HG02981 (cell line): ENCODE measurements around the gene BBS5.
"Not testable (repeated sequence)": the region's sequence is repeated elsewhere in the genome, so short reads cannot be mapped to it uniquely, and the experiment has no call there.

Experiments
- ATAC-seq: cut with Tn5 transposase; IDR thresholded peaks from one replicate; pipeline ENCODE4 v1.9.1; 2021; ENCODE audit warnings: mild to moderate bottlenecking, moderate library complexity; ENCODE audit not compliant: unreplicated experiment

The BBS5 gene

DNA sequence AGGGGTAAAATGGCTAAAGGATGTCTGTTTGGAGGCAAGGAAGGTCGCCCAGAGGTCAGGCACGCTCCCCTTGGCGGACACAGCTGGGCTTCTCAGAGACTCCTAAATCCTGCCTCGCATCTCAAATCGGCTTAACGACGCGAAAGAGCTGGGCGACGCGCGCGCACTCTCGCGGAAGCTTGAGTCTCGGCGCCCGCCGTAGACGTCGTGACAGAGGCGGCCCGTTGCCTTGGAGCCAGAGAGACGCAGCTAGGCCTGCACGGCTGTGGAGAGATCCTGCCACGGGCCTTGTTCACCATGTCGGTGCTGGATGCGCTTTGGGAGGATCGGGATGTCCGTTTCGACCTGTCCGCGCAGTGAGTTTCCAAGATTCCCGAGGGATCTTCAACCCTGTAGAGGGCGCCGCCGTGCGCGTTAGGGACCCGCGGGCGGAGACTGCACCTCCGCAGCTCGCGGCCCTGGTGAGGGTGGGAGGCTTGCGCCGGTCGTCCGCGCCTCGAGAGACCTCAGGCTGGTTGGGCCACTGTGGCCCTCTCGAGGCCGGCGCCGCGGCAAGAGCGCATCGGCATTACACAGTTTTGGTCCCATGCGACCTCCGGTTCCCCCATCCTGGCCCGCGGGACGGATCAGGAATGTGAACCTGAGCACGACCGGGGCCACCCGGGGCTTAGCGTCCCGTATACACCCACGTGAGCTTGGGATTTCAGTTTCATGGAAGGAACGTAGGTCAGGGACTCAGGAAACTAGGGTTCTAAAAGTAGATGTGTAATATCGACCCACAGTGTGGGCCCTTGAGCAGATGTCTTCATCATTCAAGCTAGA lies at the start of gene BBS5:
TSS of gene BBS5 (plus strand) at position 238 of the 822 bp plus-strand sequence. CDS start at position 298, 60 bp downstream.
- peak; percentile 97 for ATAC-seq

DNA sequence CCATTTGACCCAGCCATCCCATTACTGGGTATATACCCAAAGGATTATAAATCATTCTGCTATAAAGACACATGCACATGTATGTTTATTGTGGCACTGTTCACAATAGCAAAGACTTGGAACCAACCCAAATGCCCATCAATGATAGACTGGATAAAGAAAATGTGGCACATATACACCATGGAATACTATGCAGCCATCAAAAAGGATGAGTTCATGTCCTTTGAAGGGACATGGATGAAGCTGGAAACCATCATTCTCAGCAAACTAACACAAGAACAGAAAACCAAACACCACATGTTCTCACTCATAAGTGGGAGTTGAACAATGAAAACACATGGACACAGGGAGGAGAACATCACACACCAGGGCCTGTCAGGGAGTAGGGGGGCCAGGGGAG lies 47.5 kb upstream of the BBS5 start:
- ATAC-seq: not testable (repeated sequence)

DNA sequence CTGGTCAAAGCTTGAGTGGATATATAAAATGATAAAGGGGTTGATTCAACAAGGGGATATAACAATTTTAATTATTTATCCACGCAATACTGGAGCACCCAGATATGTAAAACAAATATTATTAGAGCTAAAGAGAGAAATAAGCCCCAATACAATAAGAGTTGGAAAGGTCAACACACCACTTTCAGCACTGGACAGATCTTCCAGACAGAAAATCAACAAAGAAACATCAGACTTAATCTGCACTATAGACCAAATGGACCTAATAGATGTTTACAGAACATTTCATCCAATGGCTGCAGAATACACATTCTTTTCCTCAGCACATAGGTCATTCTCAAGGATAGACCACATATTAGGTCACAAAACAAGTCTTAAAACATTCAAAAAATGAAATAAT lies 45.1 kb upstream of the BBS5 start:
- not testable (repeated sequence) for ATAC-seq

DNA sequence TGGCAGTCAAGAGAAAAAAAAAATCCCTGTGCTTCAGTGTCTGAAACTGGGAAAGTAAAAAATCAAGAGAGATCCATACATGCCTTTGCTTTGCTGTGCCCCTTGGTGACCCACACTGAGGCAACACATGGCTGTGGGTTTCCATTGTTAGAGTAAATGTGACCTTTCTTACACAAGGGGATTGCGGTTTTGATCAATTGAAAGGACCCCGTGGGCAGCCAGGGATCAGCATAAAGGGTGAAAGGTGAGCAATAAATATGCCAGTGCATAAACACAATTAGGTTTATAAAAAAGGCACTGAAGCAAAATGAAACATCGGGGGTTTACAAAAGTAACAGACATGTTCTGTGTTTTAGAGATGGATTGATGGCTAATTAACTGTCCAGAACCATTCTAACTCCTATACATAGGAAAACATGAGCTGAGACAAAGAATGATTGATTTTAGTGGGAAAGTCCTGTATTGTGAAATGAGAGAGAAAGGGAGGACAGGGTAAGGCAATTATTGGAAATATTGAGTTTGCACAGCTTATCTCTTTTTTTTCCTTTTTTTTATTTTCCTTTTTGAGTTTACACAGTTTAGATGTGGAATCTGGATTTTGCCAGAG lies 40.7 kb upstream of the BBS5 start:
- ATAC-seq: no peak

DNA sequence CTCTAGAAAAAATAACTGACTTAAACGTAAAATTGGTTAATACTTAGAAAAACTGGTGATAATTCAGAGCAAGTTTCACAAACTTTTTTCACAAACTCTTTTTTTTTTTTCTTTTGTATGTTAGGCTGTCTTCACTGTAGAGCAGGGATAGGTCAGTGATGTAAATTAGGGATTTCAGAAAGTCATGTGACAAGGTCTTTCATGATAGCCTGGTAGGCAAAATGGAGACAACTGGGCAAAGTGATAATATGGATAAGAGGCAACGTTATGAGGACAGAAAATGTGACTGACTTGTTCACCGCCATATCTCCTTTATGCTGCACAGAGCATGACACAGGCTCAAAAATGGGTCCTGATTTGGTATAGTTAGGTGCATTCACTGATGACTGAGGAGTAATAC lies 39.4 kb upstream of the BBS5 start:
- no peak for ATAC-seq

DNA sequence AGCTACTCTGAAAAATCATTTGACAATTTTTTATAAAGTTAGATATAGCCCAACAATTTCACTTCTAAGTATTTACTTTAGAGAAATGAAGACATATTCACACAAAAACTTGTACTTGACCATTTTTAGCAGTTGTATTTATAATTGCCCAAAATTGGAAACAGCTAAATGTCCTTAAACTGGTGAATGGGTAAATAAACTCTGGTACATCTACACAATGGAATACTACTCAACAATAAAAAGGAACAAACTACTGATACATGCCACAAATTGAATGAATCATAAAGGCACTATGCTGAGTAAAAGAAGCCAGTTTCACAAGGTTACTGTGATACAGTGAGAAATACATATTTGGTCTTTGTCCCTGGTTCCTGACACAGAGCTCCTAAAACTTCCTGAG lies 32.8 kb upstream of the BBS5 start:
- no peak for ATAC-seq

DNA sequence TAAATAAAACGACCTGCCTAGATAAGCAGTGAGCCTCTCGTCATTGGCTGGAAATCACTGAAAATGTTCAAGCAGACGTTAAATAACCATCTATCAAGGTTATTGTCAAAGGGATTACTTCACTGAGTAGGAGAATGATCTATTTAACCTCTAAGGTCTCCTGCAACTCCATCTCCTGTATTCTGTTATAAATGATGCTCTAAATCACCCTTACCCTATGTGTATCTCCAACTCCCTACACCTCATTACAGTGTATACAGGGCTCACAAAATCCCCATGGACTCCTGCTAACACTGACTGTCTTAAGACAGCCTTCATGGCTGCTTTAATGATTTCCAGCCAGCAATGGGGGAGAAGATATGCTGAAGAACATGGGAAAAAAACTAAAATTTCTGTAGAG lies 31.0 kb upstream of the BBS5 start:
- no peak for ATAC-seq

DNA sequence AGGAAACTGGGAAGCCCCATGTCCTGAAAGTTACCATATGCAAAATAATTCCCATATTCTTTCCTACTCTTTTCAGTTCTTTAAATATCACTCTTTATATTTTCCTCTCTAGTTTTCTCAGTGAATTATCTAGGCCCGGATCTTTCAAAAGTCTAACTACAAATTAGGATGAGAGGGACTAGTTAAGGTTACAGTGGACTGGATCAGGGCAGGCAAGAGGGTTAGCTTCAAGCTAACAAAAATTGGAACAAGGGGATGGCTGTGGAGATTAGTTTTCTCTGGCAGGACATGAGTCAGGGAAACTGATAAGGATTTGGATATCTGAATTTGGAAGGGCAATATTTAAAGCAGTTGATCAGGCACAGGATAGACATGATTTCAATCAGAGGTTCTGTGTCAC lies 30.4 kb upstream of the BBS5 start:
- no peak for ATAC-seq

DNA sequence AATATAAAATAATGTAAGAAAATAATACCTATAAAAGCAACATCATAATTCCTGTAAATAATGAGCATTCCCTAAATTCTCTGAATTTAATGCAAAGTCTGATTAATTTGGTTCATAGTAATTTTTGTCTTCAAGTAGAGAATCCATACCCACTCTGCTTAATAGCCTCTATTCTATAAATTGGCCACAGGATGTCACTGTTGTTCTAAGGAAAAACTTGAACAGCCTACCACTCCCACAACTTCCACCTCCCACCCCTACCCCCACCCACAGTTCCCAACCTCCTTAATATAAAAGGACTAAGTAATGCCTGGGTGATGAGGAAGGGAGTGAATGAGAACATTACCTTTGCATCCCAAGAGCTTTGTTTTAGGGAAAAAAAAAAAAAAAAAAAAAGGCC lies 27.2 kb upstream of the BBS5 start:
- ATAC-seq: no peak

DNA sequence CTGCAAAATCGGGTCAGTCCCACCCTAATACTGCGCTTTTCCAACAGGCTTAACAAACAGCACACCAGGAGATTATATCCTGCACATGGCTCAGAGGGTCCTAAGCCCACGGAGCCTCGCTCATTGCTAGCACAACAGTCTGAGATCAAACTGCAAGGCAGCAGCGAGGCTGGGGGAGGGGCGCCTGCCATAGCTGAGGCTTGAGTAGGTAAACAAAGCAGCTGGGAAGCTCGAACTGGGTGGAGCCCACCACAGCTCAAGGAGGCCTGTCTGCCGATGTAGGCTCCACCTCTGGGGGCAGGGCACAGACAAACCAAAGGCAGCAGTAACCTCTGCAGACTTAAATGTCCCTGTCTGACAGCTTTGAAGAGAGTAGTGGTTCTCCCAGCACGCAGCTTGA lies 26.2 kb upstream of the BBS5 start:
- not testable (repeated sequence) for ATAC-seq

DNA sequence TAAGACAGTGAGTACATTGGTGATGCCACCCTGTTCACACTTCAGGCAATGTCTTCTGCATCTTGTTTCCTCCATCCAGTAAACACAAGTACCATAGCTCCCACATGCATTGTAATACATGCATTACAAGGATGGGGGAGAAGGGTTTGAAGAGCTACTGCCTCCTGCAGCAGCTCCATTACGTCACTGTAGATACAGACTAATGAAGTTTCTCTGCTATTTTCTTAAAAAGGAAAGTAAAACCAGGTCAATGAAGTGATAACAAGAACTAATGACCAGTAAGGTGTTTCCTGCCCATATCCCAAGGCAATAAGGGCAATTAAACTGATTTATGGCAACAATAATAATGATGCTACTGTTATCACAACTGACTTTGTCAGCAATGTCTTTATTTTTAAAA lies 18.2 kb upstream of the BBS5 start:
- ATAC-seq: no peak

DNA sequence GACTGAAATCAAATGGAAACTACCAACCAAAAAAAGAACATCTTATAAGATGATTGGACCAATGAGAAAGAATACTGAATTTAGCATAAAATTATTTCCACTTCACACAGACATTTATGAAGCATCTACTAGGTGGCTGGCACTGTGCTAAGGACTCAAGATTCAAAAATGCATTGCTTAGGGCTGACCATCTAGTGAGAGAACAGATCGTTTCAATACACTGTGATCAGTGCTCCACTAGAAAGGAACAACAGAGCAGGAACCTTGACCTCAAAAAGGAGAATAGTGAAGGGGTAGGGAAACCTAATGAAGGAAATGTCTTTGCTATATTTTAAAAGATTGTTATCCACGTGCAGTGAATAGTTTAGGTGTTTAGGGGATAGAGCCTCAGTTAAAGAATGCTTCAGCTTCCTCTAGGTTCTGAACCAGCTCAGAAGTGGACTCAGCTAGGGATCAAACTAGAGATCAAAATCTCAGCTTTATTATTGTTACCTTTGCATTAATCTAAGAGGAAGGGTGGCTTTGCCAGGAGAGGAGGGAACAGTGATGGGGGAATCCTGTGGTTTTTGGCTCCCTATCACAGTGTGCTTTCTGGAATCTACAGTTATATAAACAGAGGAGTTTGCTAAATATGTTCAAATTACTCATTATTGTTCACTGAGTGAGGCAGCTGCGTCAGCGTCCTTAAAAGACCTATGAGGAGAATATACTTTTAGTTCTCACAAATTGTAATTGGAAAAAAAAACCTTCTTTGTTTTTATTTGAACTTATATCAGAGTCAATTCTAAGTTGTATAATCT lies 16.2 kb upstream of the BBS5 start:
- no peak for ATAC-seq

DNA sequence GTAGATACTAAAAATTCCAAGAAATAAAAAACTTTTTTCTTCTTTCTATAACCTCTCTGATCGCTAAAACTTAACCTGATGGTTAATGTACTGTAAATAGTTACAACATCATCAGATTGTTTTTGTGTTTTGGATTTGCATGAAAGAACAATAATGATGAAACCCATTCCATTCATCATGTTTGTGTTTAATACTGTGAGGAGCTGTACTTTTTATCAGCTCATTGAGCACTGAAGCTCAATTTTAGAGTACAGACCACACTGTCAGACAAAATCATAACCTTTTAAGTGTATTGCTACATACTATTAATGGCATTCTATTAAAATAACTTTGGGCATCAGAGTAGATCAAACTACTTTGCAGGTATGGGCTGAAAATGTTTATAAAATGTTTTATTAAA lies 14.8 kb upstream of the BBS5 start:
- ATAC-seq: no peak

DNA sequence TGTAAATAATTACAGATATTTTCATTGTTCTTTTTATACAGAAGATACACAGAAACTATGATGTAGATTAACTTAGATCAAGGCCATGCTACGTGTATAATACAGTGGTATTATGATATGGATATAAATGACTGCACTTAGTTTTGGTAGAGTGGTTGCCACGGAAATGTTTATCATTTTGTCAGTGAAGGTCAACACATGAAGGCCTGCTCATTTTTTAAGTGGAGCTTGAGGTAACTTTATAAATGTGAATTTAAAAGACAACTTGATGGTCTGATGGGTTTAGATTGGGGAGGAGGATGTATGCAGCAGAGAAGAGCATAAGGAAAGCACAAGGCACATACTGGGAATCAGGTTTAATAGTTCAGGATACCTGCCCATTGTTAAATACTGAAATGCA lies 14.4 kb upstream of the BBS5 start:
- ATAC-seq: no peak

DNA sequence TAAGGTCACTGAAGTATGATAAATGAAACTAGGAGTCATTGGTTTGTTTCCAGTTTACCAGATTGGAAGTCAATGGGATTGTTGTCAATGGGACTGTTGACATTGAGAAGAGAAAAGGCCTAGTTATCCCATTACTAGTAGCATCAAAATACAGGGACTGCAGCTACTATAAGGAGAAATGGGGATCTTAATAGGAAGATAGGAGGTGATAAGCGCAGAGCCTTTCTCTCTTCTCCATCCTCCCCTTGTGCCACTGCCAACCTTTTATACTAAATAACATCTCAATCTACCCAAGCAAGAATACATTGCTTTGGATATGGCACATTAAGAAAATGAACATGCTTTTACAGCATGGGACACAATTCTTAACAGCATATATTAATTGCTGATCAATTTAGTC lies 10.5 kb upstream of the BBS5 start:
- no peak for ATAC-seq

DNA sequence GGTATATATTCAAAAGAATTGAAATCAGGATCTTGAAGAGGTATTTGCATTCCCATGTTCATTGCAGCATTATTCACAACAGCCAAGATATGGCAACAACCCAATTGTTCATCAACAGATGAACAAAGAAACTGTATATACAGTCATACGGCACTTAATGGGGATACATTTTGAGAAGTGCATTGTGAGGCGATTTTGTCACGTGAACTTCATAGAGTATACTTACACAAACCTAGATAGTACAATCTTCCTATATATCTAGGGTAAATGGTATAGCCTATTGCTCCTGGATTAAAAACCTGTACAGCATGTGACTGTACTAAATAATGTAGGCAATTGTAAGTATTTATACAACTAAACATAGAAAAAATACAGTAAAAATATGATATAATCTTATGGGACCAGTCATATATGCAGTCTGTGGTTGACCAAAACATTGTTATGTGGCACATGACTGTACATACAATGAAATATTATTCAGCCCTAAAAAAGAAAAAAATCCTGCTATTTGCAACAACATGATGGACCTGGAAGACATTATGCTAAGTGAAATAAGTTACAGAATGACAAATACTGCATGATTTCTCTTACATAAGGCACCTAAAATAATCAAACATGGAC lies 9.2 kb upstream of the BBS5 start:
- ATAC-seq: no peak

DNA sequence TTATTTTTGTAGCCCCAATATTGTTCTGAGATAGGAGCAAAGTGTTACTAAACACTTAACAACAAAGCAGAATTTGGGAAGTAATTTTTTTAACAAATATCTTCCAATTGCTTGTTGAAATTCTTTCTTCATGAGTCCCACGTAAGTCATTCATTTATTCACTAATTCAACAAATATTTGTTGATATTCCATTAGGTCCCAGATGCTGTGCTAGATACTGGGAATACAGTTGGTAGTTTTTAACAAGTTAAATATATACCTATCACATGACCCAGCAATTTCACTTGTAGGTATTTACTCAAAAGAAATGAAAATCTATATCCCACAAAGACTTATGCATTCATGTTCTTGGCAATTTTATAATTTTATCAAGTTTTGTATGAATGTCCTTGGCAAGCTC lies 7.0 kb upstream of the BBS5 start:
- ATAC-seq: no peak

DNA sequence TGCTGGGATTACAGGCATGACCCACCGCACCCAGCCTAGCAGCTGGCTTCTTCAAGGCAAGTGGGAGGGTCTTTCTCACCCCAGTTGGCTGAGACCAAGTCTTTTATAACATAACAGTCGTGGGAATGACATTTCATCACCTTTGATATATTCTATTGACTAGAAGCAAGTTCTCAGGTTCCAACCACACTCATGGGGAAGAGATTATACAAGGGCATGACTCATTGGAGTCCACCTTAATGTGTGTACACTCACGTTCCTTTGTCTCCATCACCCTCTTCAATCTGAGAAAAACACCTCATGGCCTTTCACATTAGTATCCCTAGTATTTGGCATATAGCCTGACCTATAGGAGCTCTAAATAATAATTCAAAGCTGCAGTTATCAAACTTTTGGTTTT lies 2.8 kb upstream of the BBS5 start:
- no peak for ATAC-seq

DNA sequence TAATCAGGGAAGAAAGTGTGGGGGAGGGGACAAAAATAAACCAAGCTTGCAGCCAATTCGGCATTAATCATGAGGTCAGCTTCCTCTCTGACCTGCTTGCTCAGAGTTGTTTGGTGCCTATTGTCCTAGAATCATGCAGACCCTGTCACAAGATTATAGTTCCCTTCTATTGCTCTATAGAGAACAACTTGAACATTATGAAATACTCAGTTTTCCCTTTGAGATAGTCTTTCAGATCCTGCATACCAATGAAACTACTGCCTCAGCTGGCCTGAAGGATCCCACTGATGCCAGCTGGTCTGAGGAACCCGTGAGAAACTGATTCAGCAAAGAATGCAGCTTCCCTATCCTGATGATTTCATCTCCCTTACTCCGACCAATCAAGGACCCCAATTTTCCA lies 955 bp upstream of the BBS5 start:
- no peak for ATAC-seq

DNA sequence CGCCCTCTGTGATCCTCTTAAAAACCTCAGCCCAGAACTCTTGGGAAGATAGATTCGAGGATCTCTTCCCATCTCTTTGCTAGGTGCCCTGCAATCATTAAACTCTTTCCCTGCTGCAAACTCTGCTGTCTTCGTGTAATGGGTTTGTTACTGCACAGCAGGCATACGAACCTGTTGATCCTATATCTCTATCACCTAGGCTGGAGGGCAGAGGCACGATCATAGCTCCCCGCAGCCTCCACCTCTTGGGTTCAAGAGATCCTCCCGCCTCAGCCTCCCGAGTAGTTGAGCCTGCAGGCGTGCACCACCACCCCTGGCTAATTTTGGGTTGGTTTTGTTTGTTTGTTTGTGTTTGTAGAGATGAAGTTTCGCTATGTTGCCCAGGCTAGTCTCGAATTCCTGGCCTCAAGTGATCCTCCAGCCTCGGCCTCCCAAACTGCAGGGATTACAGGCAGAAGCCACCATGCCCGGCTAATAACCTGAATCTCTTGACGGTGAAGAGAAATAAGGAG lies 493 bp upstream of the BBS5 start:
- ATAC-seq: no peak

DNA sequence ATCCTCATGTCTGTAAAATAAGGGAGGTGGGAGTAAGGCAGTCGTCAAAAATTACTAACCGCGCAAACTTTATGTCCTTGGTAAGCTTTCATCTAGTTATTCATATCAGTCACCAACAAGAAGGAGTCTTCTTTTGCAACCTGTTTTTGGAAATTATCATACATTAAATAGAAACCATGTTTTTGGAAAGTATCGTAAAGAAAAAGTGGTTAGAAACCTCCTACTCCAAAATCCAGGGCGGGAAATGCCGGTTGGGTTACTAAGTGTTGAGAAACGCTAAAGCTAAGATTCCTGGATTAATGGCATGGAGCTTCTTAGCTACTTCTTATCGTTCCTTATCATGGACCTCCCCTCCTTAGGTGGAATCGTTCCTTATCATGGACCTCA lies 778 bp downstream of the BBS5 start:
- no peak for ATAC-seq
